Measurements from ENCODE around the gene TEAD4.

DNA sequence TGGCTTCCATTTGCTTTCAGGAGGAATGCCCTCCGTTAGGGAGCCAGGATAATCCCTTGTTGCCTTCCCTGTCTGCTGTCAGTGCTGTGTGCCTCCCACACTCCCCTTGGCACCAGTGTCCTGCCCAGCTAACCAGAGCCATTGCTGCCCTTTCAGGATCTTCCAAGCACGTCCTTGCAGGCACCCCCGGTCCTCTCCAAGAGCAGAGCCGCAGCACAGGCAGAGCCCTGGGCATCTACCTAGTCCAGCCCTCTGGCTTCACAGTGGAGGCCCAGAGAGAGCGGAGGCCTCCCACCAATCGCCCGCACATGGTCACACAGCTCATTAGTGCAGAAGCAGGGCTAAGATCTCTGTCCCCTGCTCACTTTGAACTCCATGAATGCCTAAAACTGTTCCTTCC lies 79.0 kb downstream of the TEAD4 start:
- TF ChIP-seq POLR2AphosphoS5 (IDR thresholded peaks at IDR 0.05; ENCODE audit: low read depth, low read length) (no peak), POLR2A (IDR thresholded peaks at IDR 0.05; ENCODE audit: low read depth, low read length) (no peak), TAF1 (IDR thresholded peaks at IDR 0.05; ENCODE audit: borderline replicate concordance, low read depth, low read length) (no peak)

Data from GM12892 (cell line).